Measurements from ENCODE around the gene ENTPD2. TPM values are rescaled to one million over a fixed set of nuclear protein-coding genes. Genes with fewer than 3 reads are reported as not detected.

Gene ENTPD2
- total and polyA plus RNA-seq, 9 of the 15 experiments (the other 6 are each of a cell fraction or from before 2014, with no cell fraction given), result 0.04 to 0.60 (median 0.14) TPM; not detected in 4

DNA sequence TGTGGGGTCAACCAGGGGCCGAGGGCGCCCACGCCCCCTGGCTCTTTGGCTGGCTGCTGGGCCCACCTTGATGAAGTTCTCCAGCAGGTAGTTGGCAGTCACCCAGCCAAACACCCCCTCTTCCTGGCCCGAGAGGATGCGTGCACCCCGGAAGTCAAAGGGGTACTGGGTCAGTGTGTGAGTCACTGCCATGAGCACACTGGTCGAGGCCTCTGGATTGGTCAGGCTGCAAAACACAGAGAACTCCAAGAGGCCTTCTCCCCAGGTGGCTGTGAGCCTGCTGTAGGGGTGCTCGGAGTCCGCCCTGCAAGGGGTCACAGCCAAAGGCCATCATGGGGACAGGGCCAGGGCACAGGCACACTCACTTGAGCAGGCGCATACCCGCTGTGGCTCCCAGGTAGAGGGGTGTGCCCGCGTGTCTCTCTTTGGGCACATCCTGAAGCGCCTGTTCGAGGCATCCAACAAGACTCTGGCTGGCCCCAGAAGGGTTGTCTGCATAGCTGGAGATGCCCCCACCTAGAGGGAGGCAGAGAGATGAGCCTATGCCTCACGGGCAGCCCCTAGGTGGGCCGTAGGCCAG, 2.6 kb downstream of the ENTPD2 start (continued):
- TF ChIP-seq DEAF1 (CRISPR knock-in tag; IDR thresholded peaks at IDR 0.05) (no peak), ZNF717 (CRISPR knock-in tag; IDR thresholded peaks at IDR 0.05) (no peak), SIN3A (IDR thresholded peaks at IDR 0.05; ENCODE audit: borderline replicate concordance in 2 of 2, control insufficient read depth in 1 of 2, low read depth in 2 of 2, low read length in 2 of 2) (no peak), FOXJ3 (CRISPR knock-in tag; IDR thresholded peaks at IDR 0.05) (no peak), STAT5B (CRISPR knock-in tag; IDR thresholded peaks at IDR 0.05) (no peak), ZBTB8A (IDR thresholded peaks at IDR 0.05; ENCODE audit: partially characterized antibody) (no peak), ZNF174 (CRISPR knock-in tag; IDR thresholded peaks at IDR 0.05) (no peak), ELF2 (CRISPR knock-in tag; IDR thresholded peaks at IDR 0.05) (no peak), ZNF696 (CRISPR knock-in tag; conservative IDR thresholded peaks at IDR 0.05) (no peak), ZNF778 (CRISPR knock-in tag; IDR thresholded peaks at IDR 0.05) (no peak)

GRCh38 chr9:137050570-137050969, 3.3 kb downstream of the ENTPD2 start:
- H3K27ac ChIP-seq (ENCODE audit: extremely low read depth, low read depth, low read length), result no peak overlapping the region
- H3K9ac ChIP-seq (ENCODE audit: insufficient read depth in 1 of 2, low read depth in 2 of 2, low read length in 2 of 2), result no peak overlapping the region; a peak in 1 of 4 replicates
- ATAC-seq (no peak), FAIRE-seq (no peak), DNase-seq (ENCODE audit: extremely low read depth in 1 of 4, low spot score in 3 of 4) (no peak)
- no peaks in the 10 kb centered on the region for H3K79me2 ChIP-seq (ENCODE audit: control insufficient read depth, insufficient read depth, low read length)
- H3K9me1 ChIP-seq (ENCODE audit: control insufficient read depth, insufficient read depth, low read length), result peaks cover 2% of the 10 kb centered on the region
- no peaks in the 10 kb centered on the region for H3K36me3 ChIP-seq (ENCODE audit: control insufficient read depth, insufficient read depth, low read length)
- peaks cover 0 to 16% of the 10 kb centered on the region in 2 experiments; a peak in 2 of 5 replicates for H3K27me3 ChIP-seq (ENCODE audit: control insufficient read depth in 2 of 2, insufficient read depth in 2 of 2, low read length in 2 of 2)
- H3K4me3 ChIP-seq, result no peak overlapping the region
- 40% methylated on average over 5 of the region's 5 CpGs for WGBS (ENCODE audit: insufficient coverage, low coverage, missing lambda C conversion rate)
- no TSS peak for BruUV-seq (replicated peaks)
- H3K4me1 ChIP-seq (replicated peaks in 1 of 2; ENCODE audit: control insufficient read depth in 2 of 2, insufficient read depth in 2 of 2, low read length in 2 of 2), result peaks cover 2 to 77% of the 10 kb centered on the region in 2 experiments; a peak in 3 of 5 replicates
- H2AFZ ChIP-seq (ENCODE audit: low read depth, low read length), result no peak overlapping the region
- no peak overlapping the region for H3K4me2 ChIP-seq (ENCODE audit: insufficient read depth, low read length)
- ChIA-PET POLR2A (no interaction called here), CTCF (ENCODE audit: low intra/inter-chr PET ratio) (interaction anchor here (0.6 to 1.6 kb wide), 3 partner anchors 17 to 186 kb away, joined by 3 to 6 read pairs (median 5); no protein-coding TSS in a partner anchor)
- intact Hi-C loops (cut with micrococcal nuclease) (loop anchor here (2.0 to 5.0 kb wide), 2 partner anchors 67 to 176 kb away; partner anchors contain the start of gene RNF224), in situ Hi-C loops (cut with MboI) (no loop called here)
- peaks cover 28% of the 10 kb centered on the region for H4K20me1 ChIP-seq (replicated peaks; ENCODE audit: control insufficient read depth, insufficient read depth, low read length)
- H3K9me3 ChIP-seq (replicated peaks; ENCODE audit: control insufficient read depth, insufficient read depth, low read depth, low read length), result no peaks in the 10 kb centered on the region
- TF ChIP-seq POLR2AphosphoS5 (IDR thresholded peaks at IDR 0.05; ENCODE audit: control insufficient read depth, insufficient read depth, low read depth, low read length) (no peak), JUNB (CRISPR knock-in tag; conservative IDR thresholded peaks at IDR 0.05) (no peak), ARHGAP35 (IDR thresholded peaks at IDR 0.05; ENCODE audit: partially characterized antibody) (no peak), MCM7 (IDR thresholded peaks at IDR 0.05) (no peak), ZBTB9 (CRISPR knock-in tag; IDR thresholded peaks at IDR 0.05) (no peak), ZNF134 (CRISPR knock-in tag; conservative IDR thresholded peaks at IDR 0.05) (no peak), NFATC3 (IDR thresholded peaks at IDR 0.05) (no peak), HDAC3 (IDR thresholded peaks at IDR 0.05; ENCODE audit: borderline replicate concordance, partially characterized antibody) (no peak), ZNF197 (CRISPR knock-in tag; IDR thresholded peaks at IDR 0.05; ENCODE audit: low read depth) (no peak), ZNF695 (CRISPR knock-in tag; IDR thresholded peaks at IDR 0.05) (no peak), ZFP30 (CRISPR knock-in tag; IDR thresholded peaks at IDR 0.05; ENCODE audit: borderline replicate concordance) (no peak)

Data from K562 (cell line).